EL (cell line): ENCODE data around the gene UGT1A4.

Source experiments
- DNase-seq: peaks from one replicate; pipeline ENCODE4 v3.0.0-alpha.2; 2016

UGT1A4 gene

GRCh38 chr2:233718552-233718951, at the start of gene UGT1A4:
UGT1A4 (plus strand) TSS chr2:233718736; CDS start chr2:233718821, 85 bp downstream.
- DNase-seq = no peak

- DNase-seq = no peak
These were observed 47.0 kb upstream of the UGT1A4 start, which contains the start of gene UGT1A9 for GRCh38 chr2:233671290-233672161. UGT1A9 (plus strand) TSS chr2:233671898; CDS start chr2:233671935, 37 bp downstream.

DNA sequence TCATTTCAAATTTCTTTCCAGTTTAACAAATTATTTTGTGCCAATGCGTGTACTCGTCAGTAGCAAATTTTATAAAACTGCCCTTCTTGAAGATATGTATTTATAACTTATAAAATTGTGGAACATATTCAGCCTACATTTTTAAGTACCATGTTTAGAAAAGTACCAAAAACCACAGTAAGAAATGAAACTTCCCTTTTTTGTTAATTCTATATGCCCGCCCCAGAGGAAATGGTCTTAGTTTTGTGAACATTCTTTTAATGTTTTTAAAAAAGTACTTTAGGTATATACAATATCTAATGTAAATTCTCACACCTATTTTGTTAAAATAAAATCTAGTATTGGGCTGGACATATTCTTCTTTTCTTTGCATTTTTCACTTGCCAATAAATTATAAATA, 45.6 kb upstream of the UGT1A4 start:
- DNase-seq = no peak

GRCh38 chr2:233673896-233674295, 44.6 kb upstream of the UGT1A4 start:
- DNase-seq = no peak

- DNase-seq = no peak
These were observed 44.2 kb upstream of the UGT1A4 start for GRCh38 chr2:233674314-233674713.

GRCh38 chr2:233674995-233675394, 43.5 kb upstream of the UGT1A4 start:
- DNase-seq = no peak

DNA sequence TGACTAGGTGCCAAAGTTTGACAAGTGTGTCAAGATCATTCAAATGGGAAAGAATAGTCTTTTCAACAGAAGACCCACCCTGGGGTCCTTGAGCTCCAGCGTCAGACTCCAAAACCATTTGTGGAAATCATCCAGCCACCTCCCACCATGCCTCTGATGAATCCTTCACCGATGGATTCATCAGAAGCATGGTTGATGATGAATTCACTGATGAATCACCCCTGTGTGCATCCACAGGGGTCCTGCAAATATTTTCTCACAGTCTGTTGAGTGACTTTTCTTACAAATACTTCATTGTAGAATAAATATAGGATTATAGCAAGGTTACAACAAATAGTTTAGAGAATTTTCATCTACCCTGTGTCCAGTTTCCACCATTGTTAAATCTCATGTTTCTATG, 42.5 kb upstream of the UGT1A4 start:
- peak; percentile 1 for DNase-seq

DNA sequence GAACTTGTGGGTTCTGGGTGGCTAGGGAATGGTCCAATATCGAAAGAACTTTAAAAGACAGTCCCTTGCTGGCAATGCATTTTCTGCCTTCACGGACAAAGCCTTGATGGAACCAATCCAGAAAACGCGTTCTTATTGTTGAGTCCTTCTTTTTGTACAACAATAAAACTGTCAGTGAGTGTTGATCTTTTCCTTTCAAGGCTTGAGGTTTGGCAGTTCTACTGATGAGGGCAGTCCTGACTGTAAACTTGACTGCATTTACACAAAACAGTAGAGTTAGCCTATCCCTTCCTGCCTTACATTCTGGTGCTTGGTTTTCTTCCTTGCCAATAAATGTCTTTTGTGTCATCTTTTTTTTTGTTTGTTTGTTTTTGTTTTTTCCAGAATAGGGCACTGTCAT, 39.3 kb upstream of the UGT1A4 start:
- DNase-seq = no peak

- no peak for DNase-seq
These were observed 38.0 kb upstream of the UGT1A4 start for GRCh38 chr2:233680361-233681045.

DNA sequence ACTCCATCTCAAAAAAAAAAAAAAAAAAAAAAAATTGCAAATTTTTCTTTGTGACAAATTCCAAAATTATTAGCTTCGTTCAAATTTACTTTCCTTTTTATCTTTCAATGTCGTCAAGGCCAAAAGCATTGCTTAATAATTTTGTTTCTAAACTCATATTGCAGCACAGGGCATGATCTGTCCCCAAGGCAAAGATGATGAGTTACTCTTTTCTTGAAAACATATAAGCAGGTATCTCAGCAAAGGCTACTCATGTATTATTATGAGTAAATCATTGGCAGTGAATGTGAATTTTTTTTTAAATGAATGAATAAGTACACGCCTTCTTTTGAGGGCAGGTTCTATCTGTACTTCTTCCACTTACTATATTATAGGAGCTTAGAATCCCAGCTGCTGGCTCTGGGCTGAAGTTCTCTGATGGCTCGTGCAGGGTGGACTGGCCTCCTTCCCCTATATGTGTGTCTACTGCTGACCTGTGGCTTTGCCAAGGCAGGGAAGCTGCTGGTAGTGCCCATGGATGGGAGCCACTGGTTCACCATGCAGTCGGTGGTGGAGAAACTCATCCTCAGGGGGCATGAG, 36.9 kb upstream of the UGT1A4 start, which contains the start of gene UGT1A7:
UGT1A7 (plus strand) TSS at position 381 of the 579 bp plus-strand sequence; CDS start at position 418, 37 bp downstream.
- no peak for DNase-seq

GRCh38 chr2:233684640-233685039, 33.9 kb upstream of the UGT1A4 start:
- no peak for DNase-seq

DNA sequence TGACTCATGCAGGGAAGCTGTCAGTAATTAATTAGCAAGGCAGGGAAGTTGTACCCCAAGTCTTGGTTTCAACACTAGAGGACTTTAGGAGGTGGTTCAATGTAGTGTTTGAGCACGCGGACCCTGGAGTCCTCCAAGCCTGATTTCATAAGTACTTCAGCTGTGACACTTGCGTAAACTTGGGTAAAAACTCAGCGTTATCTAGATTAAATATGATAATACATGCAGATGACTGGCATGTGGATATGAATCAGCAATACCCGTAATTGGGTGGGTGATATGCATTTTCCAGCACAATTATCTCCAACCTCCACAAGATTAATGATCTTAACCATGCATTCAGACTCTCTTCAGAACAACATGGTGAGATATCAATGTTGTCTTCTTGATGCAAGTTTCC, 31.6 kb upstream of the UGT1A4 start:
- DNase-seq = no peak

GRCh38 chr2:233688341-233688740, 30.2 kb upstream of the UGT1A4 start:
- DNase-seq = no peak

- DNase-seq = no peak
These were observed 29.5 kb upstream of the UGT1A4 start for GRCh38 chr2:233689031-233689430.

GRCh38 chr2:233689501-233689900, 29.0 kb upstream of the UGT1A4 start:
- DNase-seq = no peak

DNA sequence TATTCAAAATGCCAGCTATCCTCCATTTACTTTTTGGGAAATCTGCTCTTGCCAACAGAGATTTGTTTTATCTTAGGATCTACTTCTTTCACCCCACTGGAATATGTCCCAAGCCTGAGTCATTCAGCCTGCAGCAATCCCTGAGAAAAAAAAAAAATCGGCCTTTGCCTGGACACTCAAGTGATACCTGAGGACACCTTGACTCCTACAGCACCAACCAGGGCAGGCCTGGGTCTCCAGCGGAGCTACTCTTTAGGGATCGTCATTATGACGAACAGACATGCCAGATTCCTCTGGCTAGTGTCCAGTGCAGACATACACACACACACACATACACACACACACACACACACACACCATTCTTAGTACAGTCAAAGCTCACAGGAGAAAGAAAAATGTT, 28.1 kb upstream of the UGT1A4 start:
- DNase-seq = no peak

DNA sequence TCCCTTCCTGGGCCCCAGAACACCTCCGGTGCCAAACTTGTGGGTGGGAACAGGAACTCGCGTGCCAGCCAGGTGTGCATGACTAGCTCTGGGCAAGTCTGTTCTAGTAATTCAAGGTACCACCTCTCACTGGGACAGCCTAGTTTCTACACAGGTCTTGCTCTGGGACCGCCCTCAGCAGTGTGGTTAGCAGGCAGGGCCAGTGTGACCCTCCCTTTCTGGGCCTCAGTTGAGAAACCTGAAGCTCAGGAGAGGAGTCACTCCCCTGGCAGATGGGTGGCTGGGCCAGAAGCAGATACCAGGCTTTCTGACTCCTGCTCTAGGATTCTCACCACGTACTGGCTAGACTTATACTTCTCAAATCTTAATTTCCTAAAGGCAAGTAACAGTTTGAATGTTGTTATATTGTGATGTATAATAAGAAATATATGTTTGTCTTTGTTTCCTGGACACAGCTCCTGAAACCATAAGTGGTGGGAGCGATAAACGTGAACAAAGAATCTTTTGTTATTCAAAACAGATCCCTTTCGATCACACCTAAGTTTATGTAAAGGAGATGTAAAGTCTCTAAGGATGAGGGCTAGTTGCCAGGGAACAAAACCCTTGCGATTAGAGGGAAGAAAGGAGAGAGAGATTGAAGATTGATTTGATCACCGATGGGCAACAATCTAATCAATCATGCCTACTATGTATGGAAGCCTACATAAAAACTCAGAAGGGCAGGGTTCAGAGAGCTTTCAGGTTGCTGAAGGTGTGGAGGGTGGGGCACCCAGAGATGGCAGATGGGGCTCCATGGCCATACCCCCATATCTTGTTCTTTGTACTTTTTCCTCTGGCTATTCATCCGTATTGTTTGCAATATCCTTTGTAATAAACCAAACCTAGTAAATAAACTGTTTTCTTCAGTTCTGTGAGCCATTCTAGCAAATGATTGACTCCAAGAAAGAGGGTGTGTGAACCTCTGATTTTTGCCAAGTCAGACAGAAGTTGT, 26.8 kb upstream of the UGT1A4 start:
- DNase-seq = no peak

DNA sequence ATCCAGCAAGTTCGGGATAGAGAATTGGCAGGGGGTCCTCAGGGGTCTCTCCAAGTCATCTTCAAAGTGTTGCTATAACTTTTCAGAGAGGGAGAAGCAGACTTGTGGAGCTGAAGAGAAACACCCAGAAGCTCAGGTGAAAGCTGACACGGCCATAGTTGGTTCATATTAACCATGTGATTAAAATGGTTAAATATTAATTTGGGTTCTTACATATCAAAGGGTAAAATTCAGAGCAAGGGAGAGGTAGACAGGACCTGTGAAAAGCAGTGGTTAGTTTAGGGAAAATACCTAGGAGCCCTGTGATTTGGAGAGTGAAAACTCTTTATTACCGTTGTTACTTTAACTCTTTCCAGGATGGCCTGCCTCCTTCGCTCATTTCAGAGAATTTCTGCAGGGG, 25.9 kb upstream of the UGT1A4 start, which contains the start of gene UGT1A6:
UGT1A6 (plus strand) TSS at position 243 of the 400 bp plus-strand sequence; CDS start at position 358, 115 bp downstream.
- DNase-seq = no peak

DNA sequence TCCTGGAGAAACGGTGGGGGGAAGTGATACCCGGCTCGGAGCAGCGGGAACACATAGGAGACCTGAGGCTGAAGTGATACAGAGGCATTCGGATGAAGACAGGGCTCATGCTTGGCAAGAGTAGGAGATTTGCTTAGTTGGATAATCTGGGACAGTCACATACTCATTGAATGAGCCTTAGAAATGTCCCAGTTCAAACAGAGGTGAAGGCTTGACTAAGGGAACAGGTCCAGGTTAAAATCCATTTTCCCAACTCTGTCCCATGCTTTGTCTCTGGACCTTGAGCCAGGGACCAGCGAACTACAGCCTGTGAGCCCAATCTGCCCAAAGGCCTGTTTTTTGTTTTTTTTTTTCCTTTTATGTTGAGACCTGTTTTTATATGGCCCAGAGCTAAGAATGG, 24.6 kb upstream of the UGT1A4 start:
- DNase-seq = no peak

DNA sequence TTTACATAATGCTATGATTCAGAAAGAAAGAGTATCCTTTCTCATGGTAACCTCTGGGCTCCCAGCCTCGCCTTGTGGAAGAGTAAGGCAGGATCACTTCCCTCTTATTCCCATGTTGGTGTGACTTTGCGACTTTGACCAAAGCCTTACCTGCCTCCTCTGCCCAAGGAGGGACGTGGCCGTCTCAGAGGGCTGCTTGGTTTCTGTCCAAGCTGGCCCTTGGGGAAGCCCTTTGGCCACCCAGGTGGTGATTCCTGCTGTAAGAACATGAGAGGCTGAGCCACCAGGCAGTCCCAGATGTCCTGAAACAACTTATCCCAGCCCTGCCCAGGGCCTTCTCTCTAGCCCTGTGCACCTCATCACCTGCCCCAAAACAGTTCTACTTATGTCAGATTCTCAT, 19.8 kb upstream of the UGT1A4 start:
- no peak for DNase-seq

DNA sequence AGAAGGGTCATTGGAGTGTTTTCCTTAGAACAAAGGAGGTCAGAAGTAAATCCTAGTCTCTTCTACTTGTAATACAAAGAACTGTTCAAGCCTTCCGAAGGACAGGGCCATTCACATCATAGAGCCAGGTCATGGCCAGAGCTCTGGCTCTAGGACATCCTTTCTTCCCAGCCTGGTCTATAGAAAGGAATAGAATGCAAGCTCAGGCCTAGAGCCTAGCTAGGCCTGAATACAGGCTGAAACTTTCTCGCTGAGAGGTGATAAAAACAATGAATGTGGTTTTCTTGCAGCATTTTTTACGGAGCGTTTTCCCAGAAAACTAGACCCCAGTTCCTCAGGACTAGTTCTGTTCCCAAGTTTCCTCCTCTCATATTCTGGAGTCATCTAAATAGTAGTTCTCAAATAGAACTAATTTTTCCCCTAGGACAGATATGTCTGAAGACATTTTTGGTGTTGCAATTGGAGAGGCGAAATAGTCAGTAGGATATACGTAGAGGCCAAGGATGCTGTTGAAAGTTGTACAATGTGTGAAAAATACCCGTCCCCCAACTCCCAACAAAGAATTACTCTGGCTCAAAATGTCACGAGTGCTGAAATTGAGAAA, 19.0 kb upstream of the UGT1A4 start:
- DNase-seq = no peak
